Endothelial cell of umbilical vein (primary cell): Measurements from ENCODE around the gene PNPLA2. TPM values are rescaled to one million over a fixed set of nuclear protein-coding genes. Genes with fewer than 3 reads are reported as not detected.

Source experiments
- BruUV-seq: library from RNA; stranded (reverse); fragments of 400-500 nt; replicated peaks from 2 replicates; lab custom pipeline; 2021; lab: Mats Ljungman, UMichigan
- CTCF ChIA-PET: fragments of 300-600, 350-600 bp; sonication (Branson Sonifier 250); formaldehyde crosslinking; loops from one replicate; lab custom pipeline; 2021; ENCODE audit warnings: antibody characterized with exemption, inconsistent platforms; lab: Charles Lee
- POLR2A ChIA-PET: fragments of 300-600, 350-600 bp; sonication (Branson Sonifier 250); formaldehyde crosslinking; loops from one replicate; lab custom pipeline; 2021; ENCODE audit warnings: antibody characterized with exemption, inconsistent platforms; lab: Charles Lee
- DNase-seq: peaks from one replicate; pipeline ENCODE4 v3.0.0-alpha.2; 2011; ENCODE audit warnings: low read depth, low spot score
- FAIRE-seq: peaks from 2 replicates; lab custom pipeline; 2011; peaks lifted over from hg19 to GRCh38; lab: Jason Lieb, UNC
- H2AFZ ChIP-seq: 2 replicates; pipeline ENCODE4 v1.6.0; 2012; ENCODE audit warnings: low read depth, low read length, control low read depth, inconsistent platforms
- H3K27ac ChIP-seq: 2 replicates; pipeline ENCODE4 v1.5.1; 2011; ENCODE audit warnings: low read depth, mild to moderate bottlenecking, control low read depth, low read length, moderate library complexity; ENCODE audit not compliant: insufficient read depth
- H3K27me3 ChIP-seq, 2 experiments: 2 replicates each; pipeline versions ENCODE4 v1.6.0 to v1.6.1; 2011; ENCODE audit warnings: low read length in 2 of 2, mixed read lengths in 1 of 2; ENCODE audit not compliant: control insufficient read depth in 2 of 2, insufficient read depth in 2 of 2
- H3K36me3 ChIP-seq, 2 experiments: 2 replicates in 1 of 2; 3 replicates in 1 of 2; pipeline ENCODE4 v1.5.1; 2011; ENCODE audit warnings: low read length in 2 of 2, mild to moderate bottlenecking in 1 of 2, moderate library complexity in 1 of 2; ENCODE audit not compliant: control insufficient read depth in 2 of 2, insufficient read depth in 2 of 2; ENCODE audit errors: extremely low read depth in 1 of 2
- H3K4me1 ChIP-seq: 3 replicates; pipeline ENCODE4 v1.5.1; 2011; ENCODE audit warnings: mild to moderate bottlenecking, low read length; ENCODE audit not compliant: control insufficient read depth, insufficient read depth; ENCODE audit errors: extremely low read depth
- H3K4me2 ChIP-seq: 2 replicates; pipeline ENCODE4 v1.6.1; 2011; ENCODE audit warnings: low read length, control low read depth, mixed read lengths; ENCODE audit not compliant: insufficient read depth
- H3K4me3 ChIP-seq, 3 experiments: fragments of 200-600 bp in 1 of 3; sonication (generic), shearing (Covaris generic) in 1 of 3; replicated peaks in 1 of 3; 2 replicates each; pipeline ENCODE4 v1.5.1; 2011 to 2016; ENCODE audit warnings: control low read depth in 3 of 3, low read length in 3 of 3, mild to moderate bottlenecking in 2 of 3, inconsistent platforms in 1 of 3, low read depth in 1 of 3, moderate library complexity in 1 of 3; ENCODE audit not compliant: insufficient read depth in 1 of 3
- H3K79me2 ChIP-seq: 2 replicates; pipeline ENCODE4 v1.6.0; 2012; ENCODE audit warnings: low read length, inconsistent platforms; ENCODE audit not compliant: control insufficient read depth, insufficient read depth
- H3K9ac ChIP-seq: replicated peaks from 2 replicates; pipeline ENCODE3; 2011; ENCODE audit warnings: low read length, control low read depth; ENCODE audit not compliant: insufficient read depth; ENCODE audit errors: extremely low read depth
- H3K9me1 ChIP-seq: replicated peaks from 3 replicates; pipeline ENCODE4 v1.6.0; 2011; ENCODE audit warnings: mild to moderate bottlenecking, low read length; ENCODE audit not compliant: control insufficient read depth, insufficient read depth; ENCODE audit errors: extremely low read depth
- H3K9me3 ChIP-seq: replicated peaks from 2 replicates; pipeline ENCODE4 v1.5.1; 2012; ENCODE audit warnings: low read length, inconsistent platforms; ENCODE audit not compliant: control insufficient read depth, insufficient read depth
- H4K20me1 ChIP-seq: replicated peaks from 2 replicates; pipeline ENCODE3; 2011; ENCODE audit warnings: mild to moderate bottlenecking, low read length; ENCODE audit not compliant: control insufficient read depth, insufficient read depth; ENCODE audit errors: extremely low read depth
- EZH2 ChIP-seq: IDR thresholded peaks from 2 replicates; pipeline ENCODE4 v1.6.1; 2012; ENCODE audit warnings: borderline replicate concordance, low read depth, mild to moderate bottlenecking, moderate library complexity, low read length, inconsistent platforms; ENCODE audit not compliant: severe bottlenecking
- FOS ChIP-seq: IDR thresholded peaks from 2 replicates; pipeline ENCODE4 v1.6.1; 2011; ENCODE audit warnings: mild to moderate bottlenecking, low read length, moderate library complexity, borderline replicate concordance; ENCODE audit not compliant: insufficient read depth
- GATA2 ChIP-seq: IDR thresholded peaks from 2 replicates; pipeline ENCODE4 v1.7.0; 2011; ENCODE audit warnings: low read depth, mild to moderate bottlenecking, moderate library complexity, mixed read lengths, low read length; ENCODE audit not compliant: insufficient read length, insufficient read depth
- JUN ChIP-seq: IDR thresholded peaks from 2 replicates; pipeline ENCODE4 v1.6.1; 2011; ENCODE audit warnings: borderline replicate concordance, low read depth; ENCODE audit not compliant: insufficient read length, insufficient read depth
- MYC ChIP-seq: IDR thresholded peaks from one replicate; pipeline ENCODE4 v1.6.1; 2011; ENCODE audit warnings: mild to moderate bottlenecking, low read depth, low read length
- POLR2A ChIP-seq: IDR thresholded peaks from 2 replicates; pipeline ENCODE4 v1.6.1; 2012; ENCODE audit warnings: low read depth, mild to moderate bottlenecking, control low read depth, low read length
- POLR2AphosphoS5 ChIP-seq: IDR thresholded peaks from 2 replicates; pipeline ENCODE4 v1.6.1; 2012; ENCODE audit warnings: low read depth, mild to moderate bottlenecking, control low read depth, low read length, moderate library complexity; ENCODE audit not compliant: insufficient read depth
- dilution Hi-C: fragments of 300-500 bp; cut with MboI; formaldehyde crosslinking; loops from one replicate; pipeline ENCODE4 v1.15.0; 2019; ENCODE audit warnings: low sequenced_read_pairs; ENCODE audit not compliant: extremely low pct_ligation_motif_present
- intact Hi-C: fragments of 100-400 bp; cut with micrococcal nuclease; formaldehyde crosslinking; loops from one replicate; pipeline ENCODE4 v1.10.0; 2022
- polyA plus RNA-seq, 4 experiments: library from polyadenylated mRNA; depleted of rRNA in 3 of 4; stranded (reverse) in 3 of 4; unstranded in 1 of 4; fragments of >200 nt; gene quantifications; 2 replicates each; pipeline versions ENCODE4 v1.2.1 to v1.2.3, GENCODE V29; 2011 to 2012; ENCODE audit warnings: missing spikeins in 1 of 4
- total RNA-seq: library from RNA; stranded (reverse); gene quantifications from 2 replicates; pipeline ENCODE4 v1.2.3, GENCODE V29; 2021
- TF ChIP-seq, protein P1 (sequence below), 2 donors: IDR thresholded peaks; 1 replicate in 1 of 2; 2 replicates in 1 of 2; pipeline ENCODE4 v1.5.1; 2011; ENCODE audit warnings: low read length in 2 of 2, mild to moderate bottlenecking in 2 of 2, moderate library complexity in 2 of 2, control low read depth in 1 of 2, inconsistent platforms in 1 of 2, low read depth in 1 of 2; ENCODE audit not compliant: insufficient read depth in 1 of 2; ENCODE audit errors: extremely low read depth in 1 of 2

The PNPLA2 gene
- total and polyA plus RNA-seq, 2 donors (not counting 3 experiments of a cell fraction or from before 2014, with no cell fraction given) = 73.1 to 75.6 TPM

DNA sequence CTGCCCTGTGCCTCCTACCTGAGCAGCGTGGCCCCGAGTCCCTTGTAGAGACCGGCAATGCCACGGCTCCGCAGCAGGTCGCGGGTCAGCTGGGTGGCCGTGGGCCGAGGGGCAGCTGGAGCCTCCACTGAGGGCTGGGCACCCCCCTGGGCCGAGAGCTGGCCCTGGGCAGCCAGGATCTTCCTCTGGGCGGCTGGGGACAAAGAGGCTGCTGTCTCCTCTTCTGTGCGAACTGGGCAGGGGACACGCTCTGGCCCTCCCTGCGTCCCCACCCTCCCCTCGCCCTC, 26.2 kb upstream of the PNPLA2 start:
- POLR2A ChIA-PET = no interaction called here
- CTCF ChIA-PET = no interaction called here
- no peak overlapping the region for H3K9ac ChIP-seq

DNA sequence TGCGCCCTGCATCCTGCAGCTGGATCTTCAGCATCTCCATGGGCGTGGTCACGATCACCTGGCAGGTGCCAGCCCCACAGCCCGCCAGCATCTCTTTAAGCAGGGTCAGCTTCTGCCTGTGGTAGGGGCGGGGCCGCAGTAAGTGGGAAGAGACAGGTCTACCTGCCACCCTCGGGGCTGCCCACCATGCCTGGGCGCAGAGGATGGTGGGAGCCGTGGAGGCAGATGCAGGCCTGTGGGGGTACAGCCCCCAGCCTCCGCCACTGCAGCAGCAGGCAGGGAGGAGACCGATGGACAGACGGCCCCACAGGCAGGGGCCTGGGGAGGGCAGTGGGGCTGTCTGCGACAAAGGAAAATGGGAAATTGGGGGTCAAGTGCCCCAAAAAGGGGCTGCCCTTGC, 25.8 kb upstream of the PNPLA2 start:
- H3K27ac ChIP-seq = no peak overlapping the region
- peaks cover 14% of the 10 kb centered on the region for H3K4me1 ChIP-seq
- H2AFZ ChIP-seq = no peak overlapping the region
- intact Hi-C loops = no loop called here
- no peaks in the 10 kb centered on the region for H3K36me3 ChIP-seq
- no peak for FAIRE-seq
- no peak for DNase-seq
- H4K20me1 ChIP-seq = no peaks in the 10 kb centered on the region
- no peaks in the 10 kb centered on the region for H3K9me3 ChIP-seq
- no peaks in the 10 kb centered on the region for H3K27me3 ChIP-seq
- H3K4me2 ChIP-seq = no peak overlapping the region
- H3K9ac ChIP-seq = no peak overlapping the region
- H3K9me1 ChIP-seq = no peaks in the 10 kb centered on the region
- no peak overlapping the region for H3K4me3 ChIP-seq
- dilution Hi-C loops = no loop called here
- POLR2A ChIA-PET = no interaction called here
- BruUV-seq = no TSS peak
- TF ChIP-seq MYC (no peak), FOS (no peak)
- TF ChIP-seq, protein P1, sequence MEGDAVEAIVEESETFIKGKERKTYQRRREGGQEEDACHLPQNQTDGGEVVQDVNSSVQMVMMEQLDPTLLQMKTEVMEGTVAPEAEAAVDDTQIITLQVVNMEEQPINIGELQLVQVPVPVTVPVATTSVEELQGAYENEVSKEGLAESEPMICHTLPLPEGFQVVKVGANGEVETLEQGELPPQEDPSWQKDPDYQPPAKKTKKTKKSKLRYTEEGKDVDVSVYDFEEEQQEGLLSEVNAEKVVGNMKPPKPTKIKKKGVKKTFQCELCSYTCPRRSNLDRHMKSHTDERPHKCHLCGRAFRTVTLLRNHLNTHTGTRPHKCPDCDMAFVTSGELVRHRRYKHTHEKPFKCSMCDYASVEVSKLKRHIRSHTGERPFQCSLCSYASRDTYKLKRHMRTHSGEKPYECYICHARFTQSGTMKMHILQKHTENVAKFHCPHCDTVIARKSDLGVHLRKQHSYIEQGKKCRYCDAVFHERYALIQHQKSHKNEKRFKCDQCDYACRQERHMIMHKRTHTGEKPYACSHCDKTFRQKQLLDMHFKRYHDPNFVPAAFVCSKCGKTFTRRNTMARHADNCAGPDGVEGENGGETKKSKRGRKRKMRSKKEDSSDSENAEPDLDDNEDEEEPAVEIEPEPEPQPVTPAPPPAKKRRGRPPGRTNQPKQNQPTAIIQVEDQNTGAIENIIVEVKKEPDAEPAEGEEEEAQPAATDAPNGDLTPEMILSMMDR (IDR thresholded peaks at IDR 0.05; ENCODE audit: extremely low read depth in 1 of 2, insufficient read depth in 1 of 2, low read depth in 1 of 2, low read length in 2 of 2) = no peak
- CTCF ChIA-PET = no interaction called here
- H3K79me2 ChIP-seq = peaks cover 11% of the 10 kb centered on the region

More for the DNA sequence above, 26.2 kb upstream of the PNPLA2 start:
- dilution Hi-C loops (no loop called here), intact Hi-C loops (no loop called here)
- peaks cover 14% of the 10 kb centered on the region for H3K4me1 ChIP-seq
- H3K9me1 ChIP-seq = no peaks in the 10 kb centered on the region
- no peak overlapping the region for H3K4me2 ChIP-seq
- no peaks in the 10 kb centered on the region for H4K20me1 ChIP-seq
- no peaks in the 10 kb centered on the region for H3K9me3 ChIP-seq
- peaks cover 11% of the 10 kb centered on the region for H3K79me2 ChIP-seq
- no peak overlapping the region for H2AFZ ChIP-seq
- no peak for DNase-seq
- no peaks in the 10 kb centered on the region for H3K36me3 ChIP-seq
- H3K4me3 ChIP-seq = no peak overlapping the region
- H3K27ac ChIP-seq = no peak overlapping the region
- TF ChIP-seq FOS (no peak), POLR2AphosphoS5 (no peak), JUN (no peak), POLR2A (no peak), EZH2 (no peak), GATA2 (no peak)
- BruUV-seq = no TSS peak
- no peak for FAIRE-seq
- H3K27me3 ChIP-seq = no peaks in the 10 kb centered on the region
